B cell (primary cell): ENCODE measurements around the gene FABP3. TPM values are rescaled to one million over a fixed set of nuclear protein-coding genes. Genes with fewer than 3 reads are reported as not detected.

Experiments
- ATAC-seq: fragments of 200-7000 bp; cut with Tn5 transposase; one replicate; pipeline ENCODE4 v1.10.0; 2021; ENCODE audit warnings: low read depth, mild to moderate bottlenecking, moderate number of reproducible peaks, moderate library complexity
- CTCF ChIA-PET: fragments of 350-600 bp; sonication (Branson Sonifier 250); formaldehyde crosslinking; loops from one replicate; lab custom pipeline; 2021; ENCODE audit warnings: antibody characterized with exemption, inconsistent platforms; lab: Charles Lee
- POLR2A ChIA-PET: fragments of 350-600 bp; sonication (Branson Sonifier 250); formaldehyde crosslinking; loops from one replicate; lab custom pipeline; 2021; ENCODE audit warnings: antibody characterized with exemption; lab: Charles Lee
- DNase-seq: peaks from one replicate; pipeline ENCODE4 v3.0.0; 2013
- H2AFZ ChIP-seq: 2 replicates; pipeline ENCODE4 v1.6.1; 2012; ENCODE audit warnings: mild to moderate bottlenecking, low read depth, low read length; ENCODE audit not compliant: insufficient read depth, poor library complexity, severe bottlenecking
- H3K27ac ChIP-seq, 2 donors: 1 replicate in 1 of 2; 2 replicates in 1 of 2; pipeline ENCODE4 v1.5.1; 2012 to 2013; ENCODE audit warnings: low read length in 2 of 2, mild to moderate bottlenecking in 2 of 2, moderate library complexity in 1 of 2
- H3K27me3 ChIP-seq, 4 experiments: fragments of 200-600 bp in 1 of 4; sonication (generic) in 1 of 4; replicated peaks in 1 of 4; 1 replicate in 2 of 4; 2 replicates in 2 of 4; pipeline versions ENCODE4 v1.6.1 to v1.7.0; 2013 to 2016; ENCODE audit warnings: low read length in 3 of 4, mild to moderate bottlenecking in 2 of 4, mixed read lengths in 1 of 4, moderate library complexity in 1 of 4; ENCODE audit not compliant: insufficient read depth in 4 of 4, control insufficient read depth in 3 of 4; ENCODE audit errors: control extremely low read depth in 1 of 4
- H3K36me3 ChIP-seq, 2 experiments: replicated peaks in 1 of 2; 1 replicate in 1 of 2; 2 replicates in 1 of 2; pipeline versions ENCODE4 v1.6.1 to v1.7.1; 2013; ENCODE audit warnings: low read length in 1 of 2; ENCODE audit not compliant: insufficient read depth in 2 of 2, control insufficient read depth in 1 of 2; ENCODE audit errors: control extremely low read depth in 1 of 2, extremely low read depth in 1 of 2
- H3K4me1 ChIP-seq, 2 donors: fragments of 200-600 bp in 1 of 2; sonication (generic) in 1 of 2; 1 replicate in 1 of 2; 2 replicates in 1 of 2; pipeline versions ENCODE4 v1.5.1 to v1.6.1; 2013 to 2017; ENCODE audit warnings: low read length in 2 of 2; ENCODE audit not compliant: control insufficient read depth in 2 of 2, insufficient read depth in 2 of 2
- H3K4me2 ChIP-seq: replicated peaks from 2 replicates; pipeline ENCODE3; 2012; ENCODE audit warnings: mild to moderate bottlenecking, low read depth, low read length; ENCODE audit not compliant: poor library complexity, severe bottlenecking
- H3K4me3 ChIP-seq, 5 experiments: fragments of 200-600 bp in 1 of 5; sonication (generic) in 1 of 5; 1 replicate in 3 of 5; 2 replicates in 2 of 5; pipeline versions ENCODE4 v1.5.1 to v1.7.0; 2011 to 2016; ENCODE audit warnings: low read length in 4 of 5, mild to moderate bottlenecking in 4 of 5, low read depth in 2 of 5, control low read depth in 1 of 5, moderate library complexity in 1 of 5; ENCODE audit not compliant: insufficient read depth in 1 of 5; ENCODE audit errors: control extremely low read depth in 1 of 5, extremely low read depth in 1 of 5
- H3K79me2 ChIP-seq: fragments of 200-600 bp; sonication (generic); one replicate; pipeline ENCODE4 v1.6.0; 2016; ENCODE audit warnings: low read length; ENCODE audit not compliant: control insufficient read depth, insufficient read depth
- H3K9ac ChIP-seq: fragments of 200-600 bp; sonication (generic); 2 replicates; pipeline ENCODE4 v1.6.1; 2017; ENCODE audit warnings: mild to moderate bottlenecking, low read length, moderate library complexity
- H3K9me3 ChIP-seq, 3 donors: one replicate each; pipeline versions ENCODE4 v1.6.1 to v1.7.1; 2013; ENCODE audit warnings: low read length in 2 of 3; ENCODE audit not compliant: control insufficient read depth in 2 of 3, insufficient read depth in 1 of 3; ENCODE audit errors: control extremely low read depth in 1 of 3
- H4K20me1 ChIP-seq: 2 replicates; pipeline ENCODE4 v1.6.0; 2012; ENCODE audit warnings: mild to moderate bottlenecking, low read length; ENCODE audit not compliant: insufficient read depth, control insufficient read depth, poor library complexity, severe bottlenecking
- H3K27ac Mint-ChIP-seq: one replicate; pipeline ENCODE4 v1.8.0; 2021; ENCODE audit warnings: mixed read lengths
- H3K27me3 Mint-ChIP-seq: one replicate; pipeline ENCODE4 v1.8.0; 2021; ENCODE audit warnings: mixed read lengths
- H3K4me1 Mint-ChIP-seq: one replicate; pipeline ENCODE4 v1.8.0; 2021; ENCODE audit warnings: mixed read lengths
- H3K4me3 Mint-ChIP-seq: one replicate; pipeline ENCODE4 v1.8.0; 2021; ENCODE audit warnings: mixed read lengths
- H3K9me3 Mint-ChIP-seq: one replicate; pipeline ENCODE4 v1.8.0; 2022; ENCODE audit warnings: mixed read lengths; ENCODE audit not compliant: insufficient read depth
- EZH2 ChIP-seq: IDR thresholded peaks from 2 replicates; pipeline ENCODE4 v1.6.1; 2012; ENCODE audit warnings: borderline replicate concordance, low read depth, mild to moderate bottlenecking, moderate library complexity, low read length; ENCODE audit not compliant: insufficient read depth, poor library complexity, severe bottlenecking
- whole genome bisulfite sequencing: methylation state at CpG from one replicate; pipeline ENCODE4 v1.1.5; 2013; ENCODE audit warnings: missing lambda C conversion rate; ENCODE audit not compliant: insufficient coverage; 5-methylcytosine and 5-hydroxymethylcytosine counted together
- intact Hi-C: fragments of 100-400 bp; cut with micrococcal nuclease; formaldehyde crosslinking; loops from one replicate; pipeline ENCODE4 v1.10.0; 2022
- polyA plus RNA-seq: library from polyadenylated mRNA; depleted of rRNA; stranded (reverse); fragments of >200 nt; gene quantifications from 2 replicates; pipeline ENCODE4 v1.2.3, GENCODE V29; 2012
- total RNA-seq, 2 donors: library from RNA; stranded (reverse); fragments of 120-200 nt in 1 of 2; gene quantifications; 1 replicate in 1 of 2; 2 replicates in 1 of 2; pipeline versions ENCODE4 v1.2.3 to v1.2.4, GENCODE V29; 2013 to 2022
- TF ChIP-seq, protein P1 (sequence below): fragments of 200-600 bp; IDR thresholded peaks from one replicate; pipeline ENCODE4 v1.8.0; 2022; ENCODE audit warnings: antibody characterized with exemption, mild to moderate bottlenecking

FABP3 gene
- total and polyA plus RNA-seq, 2 donors (not counting 1 experiment from before 2014, with no cell fraction given) = not detected

DNA sequence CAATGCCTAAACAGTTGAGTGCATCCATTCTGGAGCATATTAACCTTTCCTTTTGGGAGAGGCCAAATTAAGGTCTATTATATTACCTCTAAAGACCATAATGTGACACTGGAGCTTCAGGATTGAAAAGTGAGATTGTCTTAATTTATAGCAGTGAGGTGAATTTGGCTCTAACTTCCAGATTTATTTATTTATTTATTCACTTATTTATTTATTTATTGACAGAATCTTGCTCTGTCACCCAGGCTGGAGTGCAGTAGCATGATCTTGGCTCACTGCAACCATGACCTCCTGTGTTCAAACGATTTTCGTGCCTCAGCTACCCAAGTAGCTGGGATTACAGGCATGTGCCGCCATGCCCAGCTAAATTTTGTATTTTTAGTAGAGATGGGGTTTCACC, 57.0 kb downstream of the FABP3 start:
- intact Hi-C loops = no loop called here
- Histone ChIP-seq H3K9me3 (peaks cover 0 to 1% (median 0%) of the 10 kb centered on the region in 3 donors), H3K79me2 (peaks cover 5% of the 10 kb centered on the region), H3K36me3 (peaks cover 19 to 65% of the 10 kb centered on the region in 2 experiments), H2AFZ (no peak overlapping the region), H3K4me2 (no peak overlapping the region), H3K9ac (no peak overlapping the region), H3K4me3 (no peak overlapping the region), H3K27ac (no peak overlapping the region), H4K20me1 (no peaks in the 10 kb centered on the region), H3K4me1 (no peaks in the 10 kb centered on the region), H3K27me3 (no peaks in the 10 kb centered on the region)
- TF ChIP-seq, protein P1, sequence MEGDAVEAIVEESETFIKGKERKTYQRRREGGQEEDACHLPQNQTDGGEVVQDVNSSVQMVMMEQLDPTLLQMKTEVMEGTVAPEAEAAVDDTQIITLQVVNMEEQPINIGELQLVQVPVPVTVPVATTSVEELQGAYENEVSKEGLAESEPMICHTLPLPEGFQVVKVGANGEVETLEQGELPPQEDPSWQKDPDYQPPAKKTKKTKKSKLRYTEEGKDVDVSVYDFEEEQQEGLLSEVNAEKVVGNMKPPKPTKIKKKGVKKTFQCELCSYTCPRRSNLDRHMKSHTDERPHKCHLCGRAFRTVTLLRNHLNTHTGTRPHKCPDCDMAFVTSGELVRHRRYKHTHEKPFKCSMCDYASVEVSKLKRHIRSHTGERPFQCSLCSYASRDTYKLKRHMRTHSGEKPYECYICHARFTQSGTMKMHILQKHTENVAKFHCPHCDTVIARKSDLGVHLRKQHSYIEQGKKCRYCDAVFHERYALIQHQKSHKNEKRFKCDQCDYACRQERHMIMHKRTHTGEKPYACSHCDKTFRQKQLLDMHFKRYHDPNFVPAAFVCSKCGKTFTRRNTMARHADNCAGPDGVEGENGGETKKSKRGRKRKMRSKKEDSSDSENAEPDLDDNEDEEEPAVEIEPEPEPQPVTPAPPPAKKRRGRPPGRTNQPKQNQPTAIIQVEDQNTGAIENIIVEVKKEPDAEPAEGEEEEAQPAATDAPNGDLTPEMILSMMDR = no peak
- TF ChIP-seq EZH2 = no peak
- Mint-ChIP-seq H3K9me3 (no peaks in the 10 kb centered on the region), H3K4me1 (no peaks in the 10 kb centered on the region), H3K4me3 (no peak overlapping the region), H3K27ac (no peak overlapping the region), H3K27me3 (no peaks in the 10 kb centered on the region)
- DNase-seq (no peak), ATAC-seq (no peak)
- WGBS = 100% methylated on average over 2 of the region's 3 CpGs
- POLR2A ChIA-PET = no interaction called here
- CTCF ChIA-PET = no interaction called here

Other genes starting within 250 kb of the FABP3 start
- not detected in 2 replicates for gene NKAIN1, start 133.2 kb downstream of the FABP3 start, total RNA-seq
- gene NKAIN1, start 133.2 kb downstream of the FABP3 start, polyA plus RNA-seq = 0.04 TPM in 1 of 2 replicates, not detected in the other
- 65.6 and 67.7 TPM in 2 replicates for gene SNRNP40, start 76.3 kb downstream of the FABP3 start, total RNA-seq
- gene SNRNP40, start 76.3 kb downstream of the FABP3 start, polyA plus RNA-seq = 31.7 and 35.4 TPM in 2 replicates
- gene ZCCHC17, start 76.0 kb downstream of the FABP3 start, total RNA-seq = 20.3 and 21.5 TPM in 2 replicates
- 11.8 and 14.1 TPM in 2 replicates for gene ZCCHC17, start 76.0 kb downstream of the FABP3 start, polyA plus RNA-seq
- gene SERINC2, start 40.1 kb upstream of the FABP3 start, total RNA-seq = 0.32 and 1.4 TPM in 2 replicates
- gene SERINC2, start 40.1 kb upstream of the FABP3 start, polyA plus RNA-seq = 0.75 and 1.2 TPM in 2 replicates
- gene TINAGL1, start 203.4 kb upstream of the FABP3 start, total RNA-seq = not detected in 2 replicates
- gene TINAGL1, start 203.4 kb upstream of the FABP3 start, polyA plus RNA-seq = not detected in 2 replicates
- gene HCRTR1, start 244.6 kb upstream of the FABP3 start, total RNA-seq = 0.22 TPM in 2 replicates
- not detected in 2 replicates for gene HCRTR1, start 244.6 kb upstream of the FABP3 start, polyA plus RNA-seq